Calu3 (cell line): ENCODE data around the gene COL5A2. TPM values are rescaled to one million over a fixed set of nuclear protein-coding genes. Genes with fewer than 3 reads are reported as not detected.

Experiments
- BruUV-seq: library from RNA; stranded (reverse); fragments of 400-500 nt; replicated peaks from 2 replicates; lab custom pipeline; 2021; lab: Mats Ljungman, UMichigan
- CTCF ChIA-PET: fragments of 300-600 bp; sonication (Branson Sonifier 250); formaldehyde crosslinking; loops from one replicate; lab custom pipeline; 2022; ENCODE audit warnings: antibody characterized with exemption; lab: Charles Lee
- DNase-seq: peaks from one replicate; pipeline ENCODE4 v3.0.0; 2022
- H3K27ac Mint-ChIP-seq: one replicate; pipeline ENCODE4 v1.8.0; 2022; ENCODE audit warnings: mixed read lengths; ENCODE audit not compliant: unreplicated experiment
- H3K27me3 Mint-ChIP-seq: one replicate; pipeline ENCODE4 v1.8.0; 2022; ENCODE audit warnings: mixed read lengths; ENCODE audit not compliant: unreplicated experiment
- H3K36me3 Mint-ChIP-seq: one replicate; pipeline ENCODE4 v1.8.0; 2022; ENCODE audit warnings: mild to moderate bottlenecking, moderate library complexity, mixed read lengths; ENCODE audit not compliant: insufficient read depth, unreplicated experiment
- H3K4me1 Mint-ChIP-seq: one replicate; pipeline ENCODE4 v1.8.0; 2022; ENCODE audit warnings: mild to moderate bottlenecking, low read depth, mixed read lengths; ENCODE audit not compliant: unreplicated experiment
- H3K4me3 Mint-ChIP-seq: one replicate; pipeline ENCODE4 v1.8.0; 2022; ENCODE audit warnings: mild to moderate bottlenecking, low read depth, moderate library complexity, mixed read lengths; ENCODE audit not compliant: unreplicated experiment
- H3K9me3 Mint-ChIP-seq: one replicate; pipeline ENCODE4 v1.8.0; 2022; ENCODE audit warnings: low read depth, mixed read lengths; ENCODE audit not compliant: unreplicated experiment
- intact Hi-C: fragments of 100-400 bp; cut with micrococcal nuclease; formaldehyde crosslinking; loops from one replicate; pipeline ENCODE4 v1.10.0; 2022; ENCODE audit not compliant: unreplicated experiment
- total RNA-seq: library from RNA; stranded (reverse); gene quantifications from 2 replicates; pipeline ENCODE4 v1.2.3, GENCODE V29; 2022
- TF ChIP-seq, protein P1 (sequence below): fragments of 200-600 bp; IDR thresholded peaks from one replicate; pipeline ENCODE4 v1.8.0; 2022; ENCODE audit warnings: antibody characterized with exemption; ENCODE audit not compliant: unreplicated experiment

Gene COL5A2
- total RNA-seq, 1 experiment from 2014 or later, result 1.1 TPM

DNA sequence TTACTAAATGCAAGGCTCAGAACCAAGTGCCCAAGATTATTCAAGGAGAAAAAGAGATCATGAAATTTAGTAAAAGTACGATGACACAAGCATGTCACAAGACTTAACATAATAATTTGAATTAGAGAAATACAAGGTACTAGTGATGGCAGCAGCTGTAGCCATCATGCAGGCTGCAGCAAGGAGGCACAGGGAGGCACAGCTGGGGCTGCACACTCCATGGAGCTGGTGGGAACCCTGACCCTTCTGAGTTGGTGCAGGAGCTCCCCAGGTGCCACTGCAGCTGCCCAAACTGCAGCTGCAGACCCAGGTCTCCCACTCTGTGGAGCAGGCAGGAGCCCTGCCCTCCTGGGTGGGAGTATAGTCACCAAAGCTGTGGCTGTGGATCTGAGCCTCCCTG, 159.4 kb downstream of the COL5A2 start:
- intact Hi-C loops, result no loop called here
- no peaks in the 10 kb centered on the region for H3K9me3 Mint-ChIP-seq
- H3K27me3 Mint-ChIP-seq, result no peaks in the 10 kb centered on the region
- H3K36me3 Mint-ChIP-seq, result no peaks in the 10 kb centered on the region
- CTCF ChIA-PET, result no interaction called here
- no TSS peak for BruUV-seq
- no peak overlapping the region for H3K4me3 Mint-ChIP-seq
- TF ChIP-seq, protein P1, sequence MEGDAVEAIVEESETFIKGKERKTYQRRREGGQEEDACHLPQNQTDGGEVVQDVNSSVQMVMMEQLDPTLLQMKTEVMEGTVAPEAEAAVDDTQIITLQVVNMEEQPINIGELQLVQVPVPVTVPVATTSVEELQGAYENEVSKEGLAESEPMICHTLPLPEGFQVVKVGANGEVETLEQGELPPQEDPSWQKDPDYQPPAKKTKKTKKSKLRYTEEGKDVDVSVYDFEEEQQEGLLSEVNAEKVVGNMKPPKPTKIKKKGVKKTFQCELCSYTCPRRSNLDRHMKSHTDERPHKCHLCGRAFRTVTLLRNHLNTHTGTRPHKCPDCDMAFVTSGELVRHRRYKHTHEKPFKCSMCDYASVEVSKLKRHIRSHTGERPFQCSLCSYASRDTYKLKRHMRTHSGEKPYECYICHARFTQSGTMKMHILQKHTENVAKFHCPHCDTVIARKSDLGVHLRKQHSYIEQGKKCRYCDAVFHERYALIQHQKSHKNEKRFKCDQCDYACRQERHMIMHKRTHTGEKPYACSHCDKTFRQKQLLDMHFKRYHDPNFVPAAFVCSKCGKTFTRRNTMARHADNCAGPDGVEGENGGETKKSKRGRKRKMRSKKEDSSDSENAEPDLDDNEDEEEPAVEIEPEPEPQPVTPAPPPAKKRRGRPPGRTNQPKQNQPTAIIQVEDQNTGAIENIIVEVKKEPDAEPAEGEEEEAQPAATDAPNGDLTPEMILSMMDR, result no peak
- no peak for DNase-seq
- H3K4me1 Mint-ChIP-seq, result no peaks in the 10 kb centered on the region
- H3K27ac Mint-ChIP-seq, result no peak overlapping the region

DNA sequence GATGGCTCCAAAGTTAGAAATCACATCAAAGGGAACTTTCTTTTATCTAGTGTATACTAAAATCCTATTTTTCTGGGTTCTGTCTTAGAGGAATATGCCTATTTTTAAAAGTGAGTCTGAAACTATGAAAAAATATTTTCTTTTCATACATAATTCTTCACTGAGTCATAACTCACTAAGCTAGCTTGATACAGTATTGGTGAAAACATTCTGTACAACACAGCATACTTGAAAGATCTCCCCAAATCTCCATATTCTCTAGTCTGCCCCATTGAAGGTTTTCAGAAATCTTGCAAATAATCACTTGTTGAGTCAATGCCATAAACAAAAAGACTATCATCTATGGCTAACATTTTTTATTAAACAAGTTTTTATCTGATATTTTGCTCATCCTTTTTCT, 160.9 kb downstream of the COL5A2 start:
- TF ChIP-seq, protein P1, result no peak
- DNase-seq, result no peak
- no peaks in the 10 kb centered on the region for H3K4me1 Mint-ChIP-seq
- no peaks in the 10 kb centered on the region for H3K36me3 Mint-ChIP-seq
- no TSS peak for BruUV-seq
- no peaks in the 10 kb centered on the region for H3K27me3 Mint-ChIP-seq
- CTCF ChIA-PET, result no interaction called here
- intact Hi-C loops, result no loop called here
- no peak overlapping the region for H3K4me3 Mint-ChIP-seq
- H3K9me3 Mint-ChIP-seq, result no peaks in the 10 kb centered on the region
- H3K27ac Mint-ChIP-seq, result no peak overlapping the region

DNA sequence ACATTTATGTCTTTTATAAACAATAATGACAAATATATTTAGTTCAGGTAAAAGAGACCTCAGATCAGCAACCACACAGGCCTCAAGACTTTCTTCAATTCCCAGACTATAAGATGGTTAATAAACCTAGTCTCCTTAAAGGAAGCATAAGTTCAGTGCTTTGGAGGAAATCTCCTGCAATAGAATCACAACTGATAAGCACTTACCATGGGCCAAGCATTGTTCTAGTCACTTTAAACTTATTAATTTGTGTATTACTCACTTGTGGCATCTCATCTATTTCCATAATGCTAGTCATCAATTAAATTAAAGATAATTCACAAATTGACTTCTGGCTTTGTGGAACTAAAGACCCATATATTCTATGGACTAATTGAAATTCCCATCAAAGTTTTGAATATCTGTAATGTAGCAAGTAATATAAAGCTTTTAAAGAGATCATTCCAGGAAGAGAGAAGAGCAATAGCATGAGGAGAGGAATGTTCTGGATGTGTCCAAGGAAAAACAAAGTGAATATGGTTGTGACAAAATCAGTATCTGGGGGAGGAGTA, 163.2 kb downstream of the COL5A2 start:
- H3K27ac Mint-ChIP-seq, result no peak overlapping the region

DNA sequence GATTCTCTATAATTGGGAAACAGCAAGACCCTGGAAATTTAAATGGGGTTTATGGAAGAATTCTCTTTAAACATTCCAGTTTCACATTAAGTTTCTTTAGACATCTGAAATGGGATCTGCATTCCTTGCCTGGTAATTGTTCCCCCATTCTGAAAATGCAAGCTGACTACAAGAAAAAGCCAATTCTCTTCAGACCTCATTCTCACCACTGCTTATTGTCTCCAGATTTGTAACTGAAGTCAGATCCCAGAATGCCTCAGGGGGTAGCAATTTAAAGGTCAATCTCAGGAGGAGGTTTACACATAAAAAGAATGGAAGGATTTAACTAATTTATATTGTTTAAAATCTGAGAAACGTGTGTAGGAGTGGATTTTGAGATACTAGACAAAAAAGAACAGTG, 164.2 kb downstream of the COL5A2 start:
- DNase-seq, result no peak
- H3K4me3 Mint-ChIP-seq, result no peak overlapping the region
- H3K36me3 Mint-ChIP-seq, result no peaks in the 10 kb centered on the region
- intact Hi-C loops, result no loop called here
- no TSS peak for BruUV-seq
- H3K27me3 Mint-ChIP-seq, result no peaks in the 10 kb centered on the region
- TF ChIP-seq, protein P1, result no peak
- CTCF ChIA-PET, result no interaction called here
- H3K4me1 Mint-ChIP-seq, result no peaks in the 10 kb centered on the region
- no peak overlapping the region for H3K27ac Mint-ChIP-seq
- H3K9me3 Mint-ChIP-seq, result no peaks in the 10 kb centered on the region

More for the DNA sequence above, 163.2 kb downstream of the COL5A2 start:
- no peak for DNase-seq
- Mint-ChIP-seq H3K4me3 (no peak overlapping the region), H3K36me3 (no peaks in the 10 kb centered on the region), H3K4me1 (no peaks in the 10 kb centered on the region), H3K9me3 (no peaks in the 10 kb centered on the region), H3K27me3 (no peaks in the 10 kb centered on the region)
- intact Hi-C loops, result no loop called here
- BruUV-seq, result no TSS peak
- TF ChIP-seq, protein P1, result no peak
- CTCF ChIA-PET, result no interaction called here
